Measurements from ENCODE around the gene ACADM.

ACADM gene

GRCh38 chr1:75707191-75707590 is 17.3 kb upstream of the ACADM start:
- TF ChIP-seq CTCF (IDR thresholded peaks at IDR 0.05; ENCODE audit: insufficient read depth, low read length, poor library complexity, severe bottlenecking): no peak
- DNase-seq (ENCODE audit: extremely low read depth, insufficient read length): no peak
- Histone ChIP-seq H3K27me3 (replicated peaks; ENCODE audit: control insufficient read depth, insufficient read depth, low read length) (no peaks in the 10 kb centered on the region), H3K36me3 (ENCODE audit: control insufficient read depth, insufficient read depth, low read length) (no peaks in the 10 kb centered on the region), H3K4me3 (replicated peaks; ENCODE audit: low read depth, low read length) (no peak overlapping the region)

- no peak overlapping the region for H3K4me3 ChIP-seq (replicated peaks; ENCODE audit: low read depth, low read length)
- no peak for TF ChIP-seq CTCF (IDR thresholded peaks at IDR 0.05; ENCODE audit: insufficient read depth, low read length, poor library complexity, severe bottlenecking)
- H3K36me3 ChIP-seq (ENCODE audit: control insufficient read depth, insufficient read depth, low read length): no peaks in the 10 kb centered on the region
- no peaks in the 10 kb centered on the region for H3K27me3 ChIP-seq (replicated peaks; ENCODE audit: control insufficient read depth, insufficient read depth, low read length)
- DNase-seq (ENCODE audit: extremely low read depth, insufficient read length): no peak
Measured at GRCh38 chr1:75708910-75709309, 15.6 kb upstream of the ACADM start.

GRCh38 chr1:75710832-75711231 is 13.7 kb upstream of the ACADM start:
- H3K27me3 ChIP-seq (replicated peaks; ENCODE audit: control insufficient read depth, insufficient read depth, low read length): no peaks in the 10 kb centered on the region
- no peak for TF ChIP-seq CTCF (IDR thresholded peaks at IDR 0.05; ENCODE audit: insufficient read depth, low read length, poor library complexity, severe bottlenecking)
- no peak overlapping the region for H3K4me3 ChIP-seq (replicated peaks; ENCODE audit: low read depth, low read length)
- DNase-seq (ENCODE audit: extremely low read depth, insufficient read length): no peak
- no peaks in the 10 kb centered on the region for H3K36me3 ChIP-seq (ENCODE audit: control insufficient read depth, insufficient read depth, low read length)

- H3K4me3 ChIP-seq (replicated peaks; ENCODE audit: low read depth, low read length): no peak overlapping the region
- no peaks in the 10 kb centered on the region for H3K27me3 ChIP-seq (replicated peaks; ENCODE audit: control insufficient read depth, insufficient read depth, low read length)
- no peak for DNase-seq (ENCODE audit: extremely low read depth, insufficient read length)
- H3K36me3 ChIP-seq (ENCODE audit: control insufficient read depth, insufficient read depth, low read length): no peaks in the 10 kb centered on the region
- TF ChIP-seq CTCF (IDR thresholded peaks at IDR 0.05; ENCODE audit: insufficient read depth, low read length, poor library complexity, severe bottlenecking): no peak
Measured at GRCh38 chr1:75711846-75712245, 12.7 kb upstream of the ACADM start.

- H3K36me3 ChIP-seq (ENCODE audit: control insufficient read depth, insufficient read depth, low read length): no peaks in the 10 kb centered on the region
- no peak for DNase-seq (ENCODE audit: extremely low read depth, insufficient read length)
- no peak overlapping the region for H3K4me3 ChIP-seq (replicated peaks; ENCODE audit: low read depth, low read length)
- H3K27me3 ChIP-seq (replicated peaks; ENCODE audit: control insufficient read depth, insufficient read depth, low read length): no peaks in the 10 kb centered on the region
- no peak for TF ChIP-seq CTCF (IDR thresholded peaks at IDR 0.05; ENCODE audit: insufficient read depth, low read length, poor library complexity, severe bottlenecking)
Measured at GRCh38 chr1:75712306-75712705, 12.2 kb upstream of the ACADM start.

- H3K4me3 ChIP-seq (replicated peaks; ENCODE audit: low read depth, low read length): no peak overlapping the region
- DNase-seq (ENCODE audit: extremely low read depth, insufficient read length): no peak
- no peak for TF ChIP-seq CTCF (IDR thresholded peaks at IDR 0.05; ENCODE audit: insufficient read depth, low read length, poor library complexity, severe bottlenecking)
Measured at GRCh38 chr1:75719810-75720209, 4.7 kb upstream of the ACADM start.

More at GRCh38 chr1:75719810-75720209, 4.7 kb upstream of the ACADM start:
- no peaks in the 10 kb centered on the region for H3K36me3 ChIP-seq (ENCODE audit: control insufficient read depth, insufficient read depth, low read length)
- no peaks in the 10 kb centered on the region for H3K27me3 ChIP-seq (replicated peaks; ENCODE audit: control insufficient read depth, insufficient read depth, low read length)

Measured in GM06990 (cell line).